Astrocyte (in vitro differentiated cells and primary cell): ENCODE data around the gene EVX1. TPM values are rescaled to one million over a fixed set of nuclear protein-coding genes. Genes with fewer than 3 reads are reported as not detected.

ENCODE experiments used
- DNase-seq: peaks from one replicate; pipeline ENCODE4 v3.0.0-alpha.2; 2010; ENCODE audit warnings: low read depth
- FAIRE-seq: peaks from 2 replicates; lab custom pipeline; 2011; peaks lifted over from hg19 to GRCh38; lab: Jason Lieb, UNC
- H2AFZ ChIP-seq: 2 replicates; pipeline ENCODE4 v1.6.0; 2012; ENCODE audit warnings: low read depth, low read length, inconsistent platforms
- H3K27ac ChIP-seq: 2 replicates; pipeline ENCODE4 v1.5.1; 2011; ENCODE audit warnings: low read depth, low read length, inconsistent platforms
- H3K27me3 ChIP-seq: 2 replicates; pipeline ENCODE4 v1.6.0; 2011; ENCODE audit warnings: low read length, inconsistent platforms; ENCODE audit not compliant: insufficient read depth
- H3K36me3 ChIP-seq: 2 replicates; pipeline ENCODE4 v1.5.1; 2011; ENCODE audit warnings: low read length, inconsistent platforms; ENCODE audit not compliant: insufficient read depth
- H3K4me1 ChIP-seq: 2 replicates; pipeline ENCODE4 v1.5.1; 2011; ENCODE audit warnings: low read length, inconsistent platforms; ENCODE audit not compliant: insufficient read depth
- H3K4me2 ChIP-seq: 2 replicates; pipeline ENCODE4 v1.6.0; 2012; ENCODE audit warnings: low read length, inconsistent platforms
- H3K4me3 ChIP-seq: 2 replicates; pipeline ENCODE4 v1.5.1; 2011; ENCODE audit warnings: low read depth, mild to moderate bottlenecking, low read length, inconsistent platforms; ENCODE audit not compliant: insufficient read depth
- H3K79me2 ChIP-seq: 2 replicates; pipeline ENCODE4 v1.6.0; 2012; ENCODE audit warnings: mild to moderate bottlenecking, low read length, inconsistent platforms; ENCODE audit not compliant: insufficient read depth
- H3K9ac ChIP-seq: 2 replicates; pipeline ENCODE4 v1.6.0; 2012; ENCODE audit warnings: mild to moderate bottlenecking, low read length, inconsistent platforms
- H3K9me3 ChIP-seq: 2 replicates; pipeline ENCODE4 v1.5.1; 2012; ENCODE audit warnings: low read depth, mild to moderate bottlenecking, low read length, inconsistent platforms; ENCODE audit not compliant: insufficient read depth
- H4K20me1 ChIP-seq: 2 replicates; pipeline ENCODE4 v1.6.0; 2012; ENCODE audit warnings: low read length, inconsistent platforms; ENCODE audit not compliant: insufficient read depth
- H3K27ac Mint-ChIP-seq: one replicate; pipeline ENCODE4 v1.8.0; 2021; ENCODE audit warnings: mild to moderate bottlenecking, mixed read lengths; ENCODE audit not compliant: unreplicated experiment
- H3K27me3 Mint-ChIP-seq: one replicate; pipeline ENCODE4 v1.8.0; 2021; ENCODE audit warnings: low read depth, mixed read lengths; ENCODE audit not compliant: unreplicated experiment
- H3K36me3 Mint-ChIP-seq: one replicate; pipeline ENCODE4 v1.8.0; 2021; ENCODE audit warnings: low read depth, mixed read lengths; ENCODE audit not compliant: unreplicated experiment
- H3K4me1 Mint-ChIP-seq: one replicate; pipeline ENCODE4 v1.8.0; 2021; ENCODE audit warnings: low read depth, mixed read lengths; ENCODE audit not compliant: unreplicated experiment
- H3K4me3 Mint-ChIP-seq: one replicate; pipeline ENCODE4 v1.8.0; 2021; ENCODE audit warnings: mild to moderate bottlenecking, moderate library complexity, mixed read lengths; ENCODE audit not compliant: unreplicated experiment
- H3K9me3 Mint-ChIP-seq: one replicate; pipeline ENCODE4 v1.8.0; 2021; ENCODE audit warnings: mild to moderate bottlenecking, mixed read lengths; ENCODE audit not compliant: unreplicated experiment
- CTCF ChIP-seq: IDR thresholded peaks from 2 replicates; pipeline ENCODE4 v1.5.1; 2011; ENCODE audit warnings: low read depth, mild to moderate bottlenecking, inconsistent platforms, low read length, moderate library complexity; ENCODE audit not compliant: insufficient read depth
- EZH2 ChIP-seq: IDR thresholded peaks from 2 replicates; pipeline ENCODE4 v1.6.1; 2012; ENCODE audit warnings: mild to moderate bottlenecking, low read length, inconsistent platforms; ENCODE audit not compliant: insufficient read depth
- total RNA-seq: library from RNA; stranded (reverse); gene quantifications from 2 replicates; pipeline ENCODE4 v1.2.1, GENCODE V29; 2021

The EVX1 gene
- total RNA-seq, 1 donor from 2014 or later, result not detected

- no peak overlapping the region for H3K27ac Mint-ChIP-seq
- H3K36me3 Mint-ChIP-seq, result peaks cover 2% of the 10 kb centered on the region
- peak overlapping the region; percentile 26 for H2AFZ ChIP-seq
- FAIRE-seq, result no peak
- no peaks in the 10 kb centered on the region for H3K4me1 Mint-ChIP-seq
- H3K4me3 ChIP-seq, result no peak overlapping the region
- H3K27ac ChIP-seq, result no peak overlapping the region
- H3K9ac ChIP-seq, result no peak overlapping the region
- no peaks in the 10 kb centered on the region for H3K79me2 ChIP-seq
- no peak for DNase-seq
- no peak overlapping the region for H3K4me3 Mint-ChIP-seq
- no peaks in the 10 kb centered on the region for H3K36me3 ChIP-seq
- H3K27me3 ChIP-seq, result peaks cover 80% of the 10 kb centered on the region
- no peak overlapping the region for H3K4me2 ChIP-seq
- H3K9me3 Mint-ChIP-seq, result peaks cover 16% of the 10 kb centered on the region
- TF ChIP-seq EZH2 (peak; percentile 99), CTCF (no peak)
- H4K20me1 ChIP-seq, result peaks cover 7% of the 10 kb centered on the region
- peaks cover 85% of the 10 kb centered on the region for H3K27me3 Mint-ChIP-seq
- H3K9me3 ChIP-seq, result peaks cover 8% of the 10 kb centered on the region
- no peaks in the 10 kb centered on the region for H3K4me1 ChIP-seq
These were observed 9.3 kb downstream of the EVX1 start for GRCh38 chr7:27251652-27252590.

DNA sequence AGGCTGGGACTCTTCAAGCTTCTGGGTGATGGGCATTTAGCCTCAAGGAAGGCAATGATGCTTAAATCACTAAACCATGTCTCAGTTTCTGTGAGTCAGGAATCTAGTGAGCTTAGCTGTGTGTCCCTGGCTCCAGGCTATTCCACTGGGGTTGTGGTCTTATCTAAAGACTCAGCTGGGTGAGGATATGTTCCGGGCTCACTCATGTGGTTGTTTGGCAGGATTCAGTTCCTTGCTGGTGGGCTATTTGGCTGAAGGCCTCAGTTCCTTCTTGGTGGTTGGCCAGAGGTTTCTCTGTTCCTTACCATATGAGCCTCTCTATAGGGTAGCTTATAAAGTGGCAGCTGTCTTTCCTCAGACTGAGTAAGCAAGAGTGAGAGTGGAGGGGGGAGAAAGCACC lies 12.0 kb downstream of the EVX1 start:
- Mint-ChIP-seq H3K27ac (no peak overlapping the region), H3K9me3 (peaks cover 14% of the 10 kb centered on the region), H3K27me3 (peaks cover 73% of the 10 kb centered on the region), H3K4me1 (no peaks in the 10 kb centered on the region), H3K36me3 (peaks cover 2% of the 10 kb centered on the region), H3K4me3 (no peak overlapping the region)
- H3K4me3 ChIP-seq, result no peak overlapping the region
- no peaks in the 10 kb centered on the region for H3K79me2 ChIP-seq
- FAIRE-seq (no peak), DNase-seq (no peak)
- no peak overlapping the region for H3K4me2 ChIP-seq
- H3K27ac ChIP-seq, result no peak overlapping the region
- peaks cover 6% of the 10 kb centered on the region for H4K20me1 ChIP-seq
- H3K9ac ChIP-seq, result no peak overlapping the region
- H3K9me3 ChIP-seq, result peaks cover 3% of the 10 kb centered on the region
- no peaks in the 10 kb centered on the region for H3K36me3 ChIP-seq
- no peak overlapping the region for H2AFZ ChIP-seq
- no peak for TF ChIP-seq CTCF
- TF ChIP-seq EZH2, result no peak
- H3K27me3 ChIP-seq, result peaks cover 55% of the 10 kb centered on the region
- H3K4me1 ChIP-seq, result no peaks in the 10 kb centered on the region

GRCh38 chr7:27260211-27260610 lies 17.6 kb downstream of the EVX1 start:
- Histone ChIP-seq H3K27me3 (peaks cover 10% of the 10 kb centered on the region), H3K9ac (no peak overlapping the region), H2AFZ (no peak overlapping the region), H3K27ac (no peak overlapping the region), H3K9me3 (no peaks in the 10 kb centered on the region), H3K4me3 (no peak overlapping the region), H3K4me1 (no peaks in the 10 kb centered on the region), H4K20me1 (no peaks in the 10 kb centered on the region), H3K79me2 (no peaks in the 10 kb centered on the region), H3K4me2 (no peak overlapping the region), H3K36me3 (no peaks in the 10 kb centered on the region)
- TF ChIP-seq CTCF (no peak), EZH2 (no peak)
- Mint-ChIP-seq H3K36me3 (no peaks in the 10 kb centered on the region), H3K27me3 (peaks cover 28% of the 10 kb centered on the region), H3K4me1 (no peaks in the 10 kb centered on the region), H3K4me3 (no peak overlapping the region), H3K27ac (no peak overlapping the region), H3K9me3 (peaks cover 3% of the 10 kb centered on the region)
- DNase-seq (no peak), FAIRE-seq (no peak)
